ENCODE data around the gene JAZF1. TPM values are rescaled to one million over a fixed set of nuclear protein-coding genes. Genes with fewer than 3 reads are reported as not detected.

The JAZF1 gene
- polyA plus RNA-seq, 2 donors: 1.6 to 3.5 TPM

DNA sequence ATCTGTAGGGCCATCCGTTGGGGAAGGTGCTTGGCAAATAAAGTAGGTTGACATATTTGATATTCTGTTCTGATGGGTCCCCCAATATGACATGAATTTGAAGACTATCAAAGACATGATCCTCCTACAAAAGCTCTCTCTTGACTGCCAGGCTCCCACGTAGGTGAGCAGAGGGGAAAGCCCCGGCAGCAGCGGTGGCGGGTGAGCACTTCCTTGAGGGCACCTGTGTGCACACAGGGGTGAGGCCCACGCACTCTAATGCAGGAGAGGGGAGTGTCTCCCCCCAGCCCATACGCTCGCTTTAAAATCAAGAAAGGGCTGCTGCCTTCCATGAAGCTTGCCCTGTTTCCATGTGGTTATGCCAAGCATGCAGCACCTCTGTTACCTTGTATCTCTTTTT, 340.3 kb downstream of the JAZF1 start:
- Histone ChIP-seq H3K4me1 (ENCODE audit: control insufficient read depth in 2 of 2, insufficient read depth in 2 of 2, low read length in 1 of 2) (peaks cover 0 to 3% of the 10 kb centered on the region in 2 donors), H3K36me3 (ENCODE audit: control insufficient read depth in 2 of 2, insufficient read depth in 2 of 2, low read length in 1 of 2) (peaks cover 0 to 3% of the 10 kb centered on the region in 2 donors), H3K4me3 (ENCODE audit: low read depth in 1 of 2, low read length in 2 of 2) (no peak overlapping the region), H3K27me3 (ENCODE audit: control insufficient read depth in 1 of 2, insufficient read depth in 2 of 2, low read length in 2 of 2) (no peaks in the 10 kb centered on the region), H3K9me3 (ENCODE audit: control insufficient read depth in 2 of 2, insufficient read depth in 1 of 2, low read depth in 1 of 2, low read length in 1 of 2) (no peaks in the 10 kb centered on the region), H3K27ac (ENCODE audit: low read depth in 2 of 2, low read length in 1 of 2) (no peak overlapping the region)
- 77 to 82% methylated on average over 8 of the region's 8 CpGs for WGBS, 2 donors

DNA sequence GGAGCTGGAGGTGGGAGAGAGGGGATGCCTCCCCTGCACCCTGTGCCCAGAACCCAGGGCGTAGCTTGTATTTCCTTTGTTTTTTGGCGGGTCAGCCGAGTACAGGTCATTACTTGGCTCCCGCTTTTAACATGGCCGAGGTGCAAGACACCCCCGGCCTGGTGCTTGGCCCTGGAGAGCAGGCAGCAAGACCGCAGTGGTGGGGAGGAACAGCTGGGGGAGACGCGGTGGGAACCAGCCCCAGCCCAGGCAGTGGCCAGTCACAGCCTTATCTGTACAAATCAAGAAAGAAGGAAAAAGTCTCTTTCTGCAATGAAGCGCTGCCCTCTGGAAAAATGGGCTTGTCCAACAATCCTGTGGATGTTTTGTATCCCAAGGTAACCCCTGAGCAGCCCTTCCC, 341.5 kb downstream of the JAZF1 start:
- WGBS, 2 donors: 92 to 96% methylated on average over 10 of the region's 10 CpGs
- Histone ChIP-seq H3K4me1 (ENCODE audit: control insufficient read depth in 2 of 2, insufficient read depth in 2 of 2, low read length in 1 of 2) (peaks cover 0 to 3% of the 10 kb centered on the region in 2 donors), H3K27ac (ENCODE audit: low read depth in 2 of 2, low read length in 1 of 2) (no peak overlapping the region), H3K9me3 (ENCODE audit: control insufficient read depth in 2 of 2, insufficient read depth in 1 of 2, low read depth in 1 of 2, low read length in 1 of 2) (no peaks in the 10 kb centered on the region), H3K36me3 (ENCODE audit: control insufficient read depth in 2 of 2, insufficient read depth in 2 of 2, low read length in 1 of 2) (peaks cover 0 to 3% of the 10 kb centered on the region in 2 donors), H3K4me3 (ENCODE audit: low read depth in 1 of 2, low read length in 2 of 2) (no peak overlapping the region), H3K27me3 (ENCODE audit: control insufficient read depth in 1 of 2, insufficient read depth in 2 of 2, low read length in 2 of 2) (no peaks in the 10 kb centered on the region)

DNA sequence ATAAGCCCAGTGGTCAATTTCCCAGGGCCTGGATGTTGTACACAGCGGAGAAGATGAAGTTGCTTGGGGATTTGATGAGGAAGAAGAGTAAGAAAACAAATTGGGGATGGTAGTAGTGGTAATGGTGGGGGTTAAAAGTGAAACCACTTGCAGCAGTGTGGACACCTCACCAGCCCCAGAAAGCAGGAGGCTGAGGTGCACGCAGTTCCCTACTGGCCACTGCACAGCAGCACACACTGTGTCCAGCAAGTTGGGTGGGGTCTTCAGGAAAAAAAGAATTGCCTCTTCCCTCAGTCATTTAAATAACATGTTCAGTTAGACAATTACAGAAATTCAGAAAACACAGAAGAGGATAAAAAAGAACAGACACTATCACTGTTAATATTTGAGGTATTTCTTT, 344.1 kb downstream of the JAZF1 start:
- peaks cover 0 to 3% of the 10 kb centered on the region in 2 donors for H3K4me1 ChIP-seq (ENCODE audit: control insufficient read depth in 2 of 2, insufficient read depth in 2 of 2, low read length in 1 of 2)
- WGBS, 2 donors: 94 to 97% methylated on average over 2 of the region's 2 CpGs
- peaks cover 0 to 6% of the 10 kb centered on the region in 2 donors for H3K36me3 ChIP-seq (ENCODE audit: control insufficient read depth in 2 of 2, insufficient read depth in 2 of 2, low read length in 1 of 2)
- no peaks in the 10 kb centered on the region for H3K27me3 ChIP-seq (ENCODE audit: control insufficient read depth in 1 of 2, insufficient read depth in 2 of 2, low read length in 2 of 2)
- no peak overlapping the region for H3K27ac ChIP-seq (ENCODE audit: low read depth in 2 of 2, low read length in 1 of 2)
- no peak overlapping the region for H3K4me3 ChIP-seq (ENCODE audit: low read depth in 1 of 2, low read length in 2 of 2)
- H3K9me3 ChIP-seq (ENCODE audit: control insufficient read depth in 2 of 2, insufficient read depth in 1 of 2, low read depth in 1 of 2, low read length in 1 of 2): no peaks in the 10 kb centered on the region

DNA sequence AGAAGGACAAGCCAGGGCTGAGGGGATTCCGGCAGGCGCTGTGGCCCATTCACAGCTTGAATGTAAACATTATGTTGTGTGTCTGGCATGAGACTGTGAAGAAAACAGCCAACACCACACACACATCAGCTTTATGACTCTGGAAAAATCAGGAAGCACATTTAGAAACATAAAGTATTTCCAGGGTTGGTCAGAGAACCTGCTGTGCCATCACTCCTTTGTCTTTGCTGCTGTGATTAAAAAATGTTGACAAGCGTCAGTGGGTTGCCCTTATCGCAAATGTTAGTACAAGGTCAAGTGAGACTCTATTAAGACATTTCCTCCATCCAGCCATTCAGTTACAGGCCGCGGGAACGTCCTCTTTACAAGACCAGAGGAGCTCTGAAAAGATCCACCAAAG, 345.2 kb downstream of the JAZF1 start:
- Histone ChIP-seq H3K4me1 (ENCODE audit: control insufficient read depth in 2 of 2, insufficient read depth in 2 of 2, low read length in 1 of 2) (peaks cover 0 to 3% of the 10 kb centered on the region in 2 donors), H3K9me3 (ENCODE audit: control insufficient read depth in 2 of 2, insufficient read depth in 1 of 2, low read depth in 1 of 2, low read length in 1 of 2) (no peaks in the 10 kb centered on the region), H3K4me3 (ENCODE audit: low read depth in 1 of 2, low read length in 2 of 2) (no peak overlapping the region), H3K27me3 (ENCODE audit: control insufficient read depth in 1 of 2, insufficient read depth in 2 of 2, low read length in 2 of 2) (no peaks in the 10 kb centered on the region), H3K36me3 (ENCODE audit: control insufficient read depth in 2 of 2, insufficient read depth in 2 of 2, low read length in 1 of 2) (peaks cover 0 to 6% of the 10 kb centered on the region in 2 donors), H3K27ac (ENCODE audit: low read depth in 2 of 2, low read length in 1 of 2) (no peak overlapping the region)
- 81 to 87% methylated on average over 7 of the region's 7 CpGs for WGBS, 2 donors

DNA sequence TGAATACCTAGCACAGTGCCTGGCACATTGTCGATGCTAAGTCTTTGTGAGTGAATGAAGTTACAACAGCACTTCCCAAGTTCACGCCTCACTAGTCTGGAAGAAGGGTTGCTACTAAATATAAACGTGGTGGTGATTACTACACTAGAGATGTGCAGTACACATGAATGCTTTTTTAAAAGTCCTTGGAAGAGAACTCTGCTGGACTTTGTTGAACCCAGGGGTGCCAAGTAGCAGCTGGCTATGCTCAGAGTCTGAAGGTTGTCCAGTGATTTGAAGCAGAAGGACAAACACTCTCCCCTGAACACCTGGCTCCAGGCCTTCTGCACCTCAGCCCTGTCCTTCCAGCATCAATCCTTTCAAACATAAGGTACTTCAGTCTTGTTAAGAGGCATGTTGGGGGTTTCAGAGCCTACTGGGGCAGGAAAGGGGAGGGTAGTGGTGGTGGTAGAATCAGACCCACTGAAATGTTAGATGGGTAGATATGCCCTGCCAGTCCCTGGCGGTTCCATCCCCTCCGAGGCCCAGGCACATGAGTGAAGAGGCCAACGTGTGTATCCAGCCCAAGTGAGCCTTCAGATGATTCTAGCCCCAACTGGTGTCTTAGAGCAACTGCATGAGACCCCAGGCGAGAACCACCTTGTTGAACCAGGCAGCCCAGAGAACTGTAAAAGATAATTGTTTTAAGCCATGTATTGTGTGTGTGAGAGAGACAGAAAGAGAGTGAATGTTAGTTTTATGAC, 346.2 kb downstream of the JAZF1 start:
- Histone ChIP-seq H3K36me3 (ENCODE audit: control insufficient read depth in 2 of 2, insufficient read depth in 2 of 2, low read length in 1 of 2) (peaks cover 0 to 6% of the 10 kb centered on the region in 2 donors), H3K27me3 (ENCODE audit: control insufficient read depth in 1 of 2, insufficient read depth in 2 of 2, low read length in 2 of 2) (no peaks in the 10 kb centered on the region), H3K4me1 (ENCODE audit: control insufficient read depth in 2 of 2, insufficient read depth in 2 of 2, low read length in 1 of 2) (peaks cover 0 to 3% of the 10 kb centered on the region in 2 donors), H3K9me3 (ENCODE audit: control insufficient read depth in 2 of 2, insufficient read depth in 1 of 2, low read depth in 1 of 2, low read length in 1 of 2) (no peaks in the 10 kb centered on the region), H3K4me3 (ENCODE audit: low read depth in 1 of 2, low read length in 2 of 2) (no peak overlapping the region), H3K27ac (ENCODE audit: low read depth in 2 of 2, low read length in 1 of 2) (no peak overlapping the region)
- 85% methylated on average over 7 of the region's 7 CpGs for WGBS, 2 donors

DNA sequence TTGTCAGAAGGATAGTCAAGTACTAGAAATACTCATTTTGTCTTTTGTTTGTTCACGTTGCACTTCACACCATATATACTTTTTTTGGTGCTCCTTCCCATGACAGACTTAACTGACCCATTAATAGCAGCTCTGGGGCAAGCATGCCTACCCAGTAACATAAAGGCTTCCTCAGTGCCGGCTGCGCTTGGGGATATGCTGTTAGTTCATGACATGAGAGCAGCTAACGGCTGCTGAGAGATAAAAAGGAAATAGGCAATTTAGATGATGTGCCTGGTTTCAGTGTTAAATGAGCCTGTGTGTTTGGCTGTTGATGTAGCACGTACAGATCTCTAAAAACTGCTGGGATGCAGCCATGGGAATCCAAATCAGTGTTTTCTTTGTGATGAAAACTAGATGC, 354.2 kb downstream of the JAZF1 start:
- Histone ChIP-seq H3K36me3 (ENCODE audit: control insufficient read depth in 2 of 2, insufficient read depth in 2 of 2, low read length in 1 of 2) (no peaks in the 10 kb centered on the region), H3K4me3 (ENCODE audit: low read depth in 1 of 2, low read length in 2 of 2) (no peak overlapping the region), H3K27me3 (ENCODE audit: control insufficient read depth in 1 of 2, insufficient read depth in 2 of 2, low read length in 2 of 2) (no peaks in the 10 kb centered on the region), H3K4me1 (ENCODE audit: control insufficient read depth in 2 of 2, insufficient read depth in 2 of 2, low read length in 1 of 2) (no peaks in the 10 kb centered on the region), H3K27ac (ENCODE audit: low read depth in 2 of 2, low read length in 1 of 2) (no peak overlapping the region), H3K9me3 (ENCODE audit: control insufficient read depth in 2 of 2, insufficient read depth in 1 of 2, low read depth in 1 of 2, low read length in 1 of 2) (no peaks in the 10 kb centered on the region)
- WGBS, 2 donors: 91 to 95% methylated on average over 5 of the region's 5 CpGs

DNA sequence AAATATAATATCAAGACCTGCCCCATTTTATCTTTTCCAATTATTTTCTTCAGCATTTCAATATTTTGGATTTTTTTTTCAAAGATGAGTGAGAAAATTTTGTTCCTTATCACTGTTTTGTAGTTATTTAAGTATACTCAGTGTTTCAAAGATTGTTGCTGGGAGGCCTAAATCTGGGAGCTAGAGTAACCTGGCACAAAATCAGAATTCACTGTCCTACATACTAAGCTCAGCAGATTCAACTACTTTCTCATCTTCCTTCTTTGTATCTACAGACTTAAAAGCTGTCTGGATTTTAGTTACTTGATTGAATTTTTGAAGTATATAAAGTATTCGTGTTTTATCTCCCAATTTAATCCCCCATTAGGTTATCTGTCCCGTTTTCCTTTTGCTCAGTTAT, 354.7 kb downstream of the JAZF1 start:
- whole genome bisulfite sequencing, 2 donors: 91 to 92% methylated on average over 2 of the region's 2 CpGs
- Histone ChIP-seq H3K27me3 (ENCODE audit: control insufficient read depth in 1 of 2, insufficient read depth in 2 of 2, low read length in 2 of 2) (no peaks in the 10 kb centered on the region), H3K4me3 (ENCODE audit: low read depth in 1 of 2, low read length in 2 of 2) (no peak overlapping the region), H3K4me1 (ENCODE audit: control insufficient read depth in 2 of 2, insufficient read depth in 2 of 2, low read length in 1 of 2) (no peaks in the 10 kb centered on the region), H3K27ac (ENCODE audit: low read depth in 2 of 2, low read length in 1 of 2) (no peak overlapping the region), H3K9me3 (ENCODE audit: control insufficient read depth in 2 of 2, insufficient read depth in 1 of 2, low read depth in 1 of 2, low read length in 1 of 2) (no peaks in the 10 kb centered on the region), H3K36me3 (ENCODE audit: control insufficient read depth in 2 of 2, insufficient read depth in 2 of 2, low read length in 1 of 2) (no peaks in the 10 kb centered on the region)

DNA sequence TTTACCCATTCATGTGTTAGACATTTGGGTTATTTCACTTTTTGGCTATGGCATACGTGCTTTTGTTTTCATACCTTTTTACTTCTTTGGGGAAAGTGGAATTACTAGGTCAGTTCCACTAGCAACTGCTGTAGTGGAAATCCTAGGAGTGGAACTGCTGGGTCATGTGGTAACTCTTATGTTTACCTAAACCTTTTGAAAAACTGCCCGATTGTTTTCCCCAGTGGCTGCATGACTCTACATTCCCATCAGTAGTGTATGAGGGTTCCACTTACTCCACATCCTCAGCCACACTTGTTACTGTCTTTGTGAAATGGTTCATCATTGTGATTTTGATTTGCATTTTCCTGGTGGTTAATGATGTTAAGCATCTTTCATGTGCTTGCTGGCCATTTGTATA, 358.4 kb downstream of the JAZF1 start:
- Histone ChIP-seq H3K27ac (ENCODE audit: low read depth in 2 of 2, low read length in 1 of 2) (no peak overlapping the region), H3K27me3 (ENCODE audit: control insufficient read depth in 1 of 2, insufficient read depth in 2 of 2, low read length in 2 of 2) (no peaks in the 10 kb centered on the region), H3K36me3 (ENCODE audit: control insufficient read depth in 2 of 2, insufficient read depth in 2 of 2, low read length in 1 of 2) (peaks cover 2% of the 10 kb centered on the region in 2 donors), H3K4me3 (ENCODE audit: low read depth in 1 of 2, low read length in 2 of 2) (no peak overlapping the region), H3K9me3 (ENCODE audit: control insufficient read depth in 2 of 2, insufficient read depth in 1 of 2, low read depth in 1 of 2, low read length in 1 of 2) (no peaks in the 10 kb centered on the region), H3K4me1 (ENCODE audit: control insufficient read depth in 2 of 2, insufficient read depth in 2 of 2, low read length in 1 of 2) (no peaks in the 10 kb centered on the region)
- WGBS, 2 donors: 81 to 84% methylated on average over 2 of the region's 2 CpGs

DNA sequence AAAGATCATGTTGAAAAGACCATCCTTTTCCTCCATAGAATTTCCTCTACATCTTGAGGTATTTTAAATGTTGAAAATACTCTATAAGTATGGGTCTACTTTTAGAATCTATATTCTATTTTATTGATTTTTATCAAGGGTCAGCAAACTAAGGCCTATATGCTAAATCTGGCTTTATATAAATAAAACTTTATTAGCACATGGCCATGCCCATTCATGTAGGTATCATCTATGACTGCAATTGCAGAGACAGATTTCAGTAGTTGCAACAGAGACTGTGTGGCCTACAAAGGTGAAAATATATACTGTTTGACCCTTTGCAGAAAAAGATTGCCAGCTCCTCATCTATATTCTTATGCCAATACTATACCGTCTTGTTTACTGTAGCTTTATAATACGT, 367.9 kb downstream of the JAZF1 start:
- no peaks in the 10 kb centered on the region for H3K4me1 ChIP-seq (ENCODE audit: control insufficient read depth in 2 of 2, insufficient read depth in 2 of 2, low read length in 1 of 2)
- no peak overlapping the region for H3K27ac ChIP-seq (ENCODE audit: low read depth in 2 of 2, low read length in 1 of 2)
- no peaks in the 10 kb centered on the region for H3K36me3 ChIP-seq (ENCODE audit: control insufficient read depth in 2 of 2, insufficient read depth in 2 of 2, low read length in 1 of 2)
- H3K27me3 ChIP-seq (ENCODE audit: control insufficient read depth in 1 of 2, insufficient read depth in 2 of 2, low read length in 2 of 2): no peaks in the 10 kb centered on the region
- H3K4me3 ChIP-seq (ENCODE audit: low read depth in 1 of 2, low read length in 2 of 2): no peak overlapping the region
- WGBS, 2 donors: 97 to 98% methylated on average over 2 of the region's 2 CpGs
- no peaks in the 10 kb centered on the region for H3K9me3 ChIP-seq (ENCODE audit: control insufficient read depth in 2 of 2, insufficient read depth in 1 of 2, low read depth in 1 of 2, low read length in 1 of 2)

DNA sequence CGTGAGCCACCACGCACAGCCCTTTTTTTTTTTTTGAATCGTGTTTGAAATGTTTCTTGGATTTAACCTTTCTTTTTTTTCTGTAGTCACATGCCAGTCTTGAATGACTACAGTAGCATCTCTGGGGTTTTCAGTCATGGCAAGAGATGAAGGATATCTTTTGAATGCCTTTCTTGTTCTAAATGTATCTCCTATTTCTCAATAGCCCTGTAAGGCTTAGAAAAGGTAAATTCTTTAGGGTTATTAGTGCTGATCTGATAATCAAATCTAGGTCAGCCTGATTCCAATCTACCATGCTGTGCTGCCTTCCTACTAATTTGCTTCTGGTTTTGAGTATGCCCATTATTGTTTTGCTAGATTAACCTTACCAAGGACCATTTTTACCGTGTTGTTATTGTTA, 370.4 kb downstream of the JAZF1 start:
- Histone ChIP-seq H3K27me3 (ENCODE audit: control insufficient read depth in 1 of 2, insufficient read depth in 2 of 2, low read length in 2 of 2) (no peaks in the 10 kb centered on the region), H3K4me1 (ENCODE audit: control insufficient read depth in 2 of 2, insufficient read depth in 2 of 2, low read length in 1 of 2) (no peaks in the 10 kb centered on the region), H3K36me3 (ENCODE audit: control insufficient read depth in 2 of 2, insufficient read depth in 2 of 2, low read length in 1 of 2) (no peaks in the 10 kb centered on the region), H3K4me3 (ENCODE audit: low read depth in 1 of 2, low read length in 2 of 2) (no peak overlapping the region), H3K27ac (ENCODE audit: low read depth in 2 of 2, low read length in 1 of 2) (no peak overlapping the region), H3K9me3 (ENCODE audit: control insufficient read depth in 2 of 2, insufficient read depth in 1 of 2, low read depth in 1 of 2, low read length in 1 of 2) (no peaks in the 10 kb centered on the region)
- WGBS, 2 donors: 85 to 88% methylated on average over 4 of the region's 4 CpGs
